ENCODE results near the gene THBS2. TPM values are rescaled to one million over a fixed set of nuclear protein-coding genes. Genes with fewer than 3 reads are reported as not detected.

THBS2 gene
- total RNA-seq, 1 donor from 2014 or later, result 4.2 TPM

- peaks cover 13% of the 10 kb centered on the region for H3K4me1 Mint-ChIP-seq (ENCODE audit: unreplicated experiment)
- DNase-seq (ENCODE audit: extremely low spot score, unreplicated experiment), result no peak
- peaks cover 38% of the 10 kb centered on the region for H3K27me3 Mint-ChIP-seq
- no peak overlapping the region for H3K4me3 Mint-ChIP-seq
- H3K36me3 Mint-ChIP-seq, result peaks cover 6% of the 10 kb centered on the region
- no peak overlapping the region for H3K27ac Mint-ChIP-seq
- H3K9me3 Mint-ChIP-seq, result no peaks in the 10 kb centered on the region
- no peak for TF ChIP-seq CTCF (conservative IDR thresholded peaks at IDR 0.05)
Observed at GRCh38 chr6:169247991-169248390, 5.7 kb downstream of the THBS2 start.

- DNase-seq (ENCODE audit: extremely low spot score, unreplicated experiment), result no peak
- peaks cover 6% of the 10 kb centered on the region for H3K36me3 Mint-ChIP-seq
- no peak for TF ChIP-seq CTCF (conservative IDR thresholded peaks at IDR 0.05)
- H3K27ac Mint-ChIP-seq, result no peak overlapping the region
- H3K4me1 Mint-ChIP-seq (ENCODE audit: unreplicated experiment), result peaks cover 8% of the 10 kb centered on the region
- peaks cover 33% of the 10 kb centered on the region for H3K27me3 Mint-ChIP-seq
- no peaks in the 10 kb centered on the region for H3K9me3 Mint-ChIP-seq
- no peak overlapping the region for H3K4me3 Mint-ChIP-seq
Observed at GRCh38 chr6:169247419-169247818, 6.2 kb downstream of the THBS2 start.

GRCh38 chr6:169246445-169246844, 7.2 kb downstream of the THBS2 start:
- no peak for TF ChIP-seq CTCF (conservative IDR thresholded peaks at IDR 0.05)
- H3K36me3 Mint-ChIP-seq, result peaks cover 6% of the 10 kb centered on the region
- DNase-seq (ENCODE audit: extremely low spot score, unreplicated experiment), result no peak
- H3K27ac Mint-ChIP-seq, result no peak overlapping the region
- no peaks in the 10 kb centered on the region for H3K9me3 Mint-ChIP-seq
- peaks cover 4% of the 10 kb centered on the region for H3K4me1 Mint-ChIP-seq (ENCODE audit: unreplicated experiment)
- H3K4me3 Mint-ChIP-seq, result no peak overlapping the region
- peaks cover 23% of the 10 kb centered on the region for H3K27me3 Mint-ChIP-seq

- Mint-ChIP-seq H3K27ac (no peak overlapping the region), H3K4me1 (ENCODE audit: unreplicated experiment) (no peaks in the 10 kb centered on the region), H3K36me3 (peaks cover 6% of the 10 kb centered on the region), H3K4me3 (no peak overlapping the region), H3K27me3 (peaks cover 11% of the 10 kb centered on the region), H3K9me3 (no peaks in the 10 kb centered on the region)
- DNase-seq (ENCODE audit: extremely low spot score, unreplicated experiment), result no peak
- TF ChIP-seq CTCF (conservative IDR thresholded peaks at IDR 0.05), result no peak
Observed at GRCh38 chr6:169244684-169245383, 8.8 kb downstream of the THBS2 start.

GRCh38 chr6:169243661-169244060, 10.0 kb downstream of the THBS2 start:
- Mint-ChIP-seq H3K4me3 (no peak overlapping the region), H3K9me3 (no peaks in the 10 kb centered on the region), H3K27ac (peak overlapping the region; percentile 72), H3K36me3 (peaks cover 6% of the 10 kb centered on the region), H3K4me1 (ENCODE audit: unreplicated experiment) (no peaks in the 10 kb centered on the region), H3K27me3 (peaks cover 7% of the 10 kb centered on the region)
- TF ChIP-seq CTCF (conservative IDR thresholded peaks at IDR 0.05), result no peak
- DNase-seq (ENCODE audit: extremely low spot score, unreplicated experiment), result no peak

All from type B pancreatic cell (in vitro differentiated cells).